ENCODE measurements around the gene CTAGE9. TPM values are rescaled to one million over a fixed set of nuclear protein-coding genes. Genes with fewer than 3 reads are reported as not detected.
"Not testable (repeated sequence)": the region's sequence is repeated elsewhere in the genome, so short reads cannot be mapped to it uniquely, and the experiment has no call there.

The CTAGE9 gene
- total RNA-seq, 1 experiment from 2014 or later, result not detected

DNA sequence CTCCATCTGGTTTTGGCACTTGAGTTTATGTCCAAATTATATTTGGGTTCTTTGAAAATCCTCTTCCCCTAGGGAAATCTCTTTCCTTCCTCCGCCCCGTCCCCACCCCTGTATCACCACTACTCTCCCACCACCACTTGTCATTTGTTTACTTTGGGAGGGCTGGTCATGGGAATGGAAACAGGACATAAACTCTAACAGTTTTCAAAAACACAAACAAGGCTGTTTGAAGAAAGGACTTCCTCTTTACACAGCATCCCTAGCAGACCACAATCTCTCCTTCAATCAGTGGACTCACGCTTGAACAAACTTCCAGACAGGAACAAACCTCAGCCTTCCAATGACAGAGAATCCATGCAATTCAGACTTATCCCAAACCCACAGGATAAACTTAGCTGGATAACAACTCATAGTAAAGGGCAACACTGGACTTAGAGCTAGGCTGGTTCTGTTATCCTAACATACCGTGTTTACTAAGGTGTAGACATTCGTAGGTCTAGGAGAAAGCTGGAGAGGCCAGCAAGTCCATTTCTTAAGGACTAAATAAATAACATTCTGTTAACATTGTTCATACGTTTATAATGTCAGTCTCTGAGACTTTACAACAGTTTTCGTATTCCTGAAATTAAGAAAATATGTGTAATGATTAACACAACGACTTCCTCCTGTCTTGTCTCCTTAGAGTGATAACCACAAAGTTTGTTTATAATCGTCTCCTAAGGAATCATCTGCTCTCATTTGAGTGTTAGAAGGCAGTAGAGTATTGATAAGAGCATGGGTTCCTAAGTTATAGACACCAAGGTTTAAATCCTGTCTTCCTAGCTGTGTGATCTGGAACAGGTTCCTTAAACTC, 44.1 kb upstream of the CTAGE9 start:
- no peak overlapping the region for H3K27ac Mint-ChIP-seq (ENCODE audit: unreplicated experiment)
- CTCF ChIA-PET, result no interaction called here
- no peaks in the 10 kb centered on the region for H3K4me1 Mint-ChIP-seq (ENCODE audit: low read depth, unreplicated experiment)
- no peaks in the 10 kb centered on the region for H3K9me3 Mint-ChIP-seq (ENCODE audit: low read depth, unreplicated experiment)
- intact Hi-C loops (cut with micrococcal nuclease; ENCODE audit: unreplicated experiment), result no loop called here
- no peaks in the 10 kb centered on the region for H3K36me3 Mint-ChIP-seq (ENCODE audit: insufficient read depth, unreplicated experiment)
- DNase-seq, result no peak
- no peak overlapping the region for H3K4me3 Mint-ChIP-seq (ENCODE audit: low read depth, unreplicated experiment)
- H3K27me3 Mint-ChIP-seq (ENCODE audit: unreplicated experiment), result no peaks in the 10 kb centered on the region
- TF ChIP-seq, protein P1, sequence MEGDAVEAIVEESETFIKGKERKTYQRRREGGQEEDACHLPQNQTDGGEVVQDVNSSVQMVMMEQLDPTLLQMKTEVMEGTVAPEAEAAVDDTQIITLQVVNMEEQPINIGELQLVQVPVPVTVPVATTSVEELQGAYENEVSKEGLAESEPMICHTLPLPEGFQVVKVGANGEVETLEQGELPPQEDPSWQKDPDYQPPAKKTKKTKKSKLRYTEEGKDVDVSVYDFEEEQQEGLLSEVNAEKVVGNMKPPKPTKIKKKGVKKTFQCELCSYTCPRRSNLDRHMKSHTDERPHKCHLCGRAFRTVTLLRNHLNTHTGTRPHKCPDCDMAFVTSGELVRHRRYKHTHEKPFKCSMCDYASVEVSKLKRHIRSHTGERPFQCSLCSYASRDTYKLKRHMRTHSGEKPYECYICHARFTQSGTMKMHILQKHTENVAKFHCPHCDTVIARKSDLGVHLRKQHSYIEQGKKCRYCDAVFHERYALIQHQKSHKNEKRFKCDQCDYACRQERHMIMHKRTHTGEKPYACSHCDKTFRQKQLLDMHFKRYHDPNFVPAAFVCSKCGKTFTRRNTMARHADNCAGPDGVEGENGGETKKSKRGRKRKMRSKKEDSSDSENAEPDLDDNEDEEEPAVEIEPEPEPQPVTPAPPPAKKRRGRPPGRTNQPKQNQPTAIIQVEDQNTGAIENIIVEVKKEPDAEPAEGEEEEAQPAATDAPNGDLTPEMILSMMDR (IDR thresholded peaks at IDR 0.05; ENCODE audit: unreplicated experiment), result no peak
- BruUV-seq (replicated peaks), result no TSS peak

DNA sequence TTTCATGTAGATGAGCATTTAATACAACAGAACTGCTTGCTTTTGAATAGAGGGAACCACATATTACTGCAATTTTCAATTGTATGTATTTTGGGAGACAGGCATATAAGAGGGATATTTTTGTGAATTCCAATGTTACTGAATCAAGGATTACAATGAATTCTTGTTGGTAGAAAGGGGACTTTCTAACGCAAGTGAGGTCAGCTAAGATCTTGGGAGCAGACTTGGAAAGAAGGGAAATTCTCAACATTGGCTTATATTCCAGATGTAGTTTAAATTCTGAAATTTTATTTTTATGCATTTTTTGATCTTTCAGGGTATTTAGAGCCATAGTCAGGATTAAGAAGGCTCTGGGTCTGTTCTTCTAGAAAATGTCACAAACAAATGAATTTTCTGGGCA, 43.3 kb upstream of the CTAGE9 start:
- BruUV-seq (replicated peaks), result no TSS peak

DNA sequence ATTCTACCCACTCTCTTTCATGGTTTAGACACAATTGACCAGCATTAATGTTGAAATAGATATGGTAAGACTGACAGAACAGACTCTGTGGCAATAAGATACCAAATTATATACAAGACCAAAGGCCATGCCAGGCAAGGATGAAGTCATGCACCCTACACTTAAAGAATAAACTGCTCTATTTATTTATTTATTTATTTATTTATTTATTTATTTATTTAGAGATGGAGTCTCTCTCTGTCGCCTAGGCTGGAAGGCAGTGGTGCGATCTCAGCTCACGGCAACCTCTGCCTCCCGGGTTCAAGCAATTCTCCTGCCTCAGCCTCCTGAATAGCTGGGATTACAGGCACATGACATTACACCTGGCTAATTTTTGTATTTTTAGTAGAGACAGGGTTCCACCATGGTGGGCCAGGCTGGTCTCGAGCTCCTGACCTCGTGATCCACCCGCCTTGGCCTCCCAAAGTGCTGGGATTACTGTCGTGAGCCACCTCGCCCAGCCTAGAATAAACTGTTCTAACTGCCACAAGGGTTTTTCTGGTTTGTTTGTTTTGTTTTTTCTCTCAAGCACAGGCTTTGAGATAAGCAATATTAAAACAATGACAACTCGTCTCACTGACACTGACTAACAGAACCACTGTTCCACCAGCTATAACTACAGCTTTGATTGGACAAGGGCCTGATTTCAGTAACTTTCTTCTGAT, 40.3 kb upstream of the CTAGE9 start:
- not testable (repeated sequence) for H3K9me3 Mint-ChIP-seq (ENCODE audit: low read depth, unreplicated experiment); H3K4me1 Mint-ChIP-seq (ENCODE audit: low read depth, unreplicated experiment)

More for the DNA sequence above, 43.3 kb upstream of the CTAGE9 start:
- CTCF ChIA-PET, result no interaction called here
- H3K4me3 Mint-ChIP-seq (ENCODE audit: low read depth, unreplicated experiment), result no peak overlapping the region
- no peaks in the 10 kb centered on the region for H3K36me3 Mint-ChIP-seq (ENCODE audit: insufficient read depth, unreplicated experiment)
- TF ChIP-seq, protein P1 (IDR thresholded peaks at IDR 0.05; ENCODE audit: unreplicated experiment), result no peak
- H3K4me1 Mint-ChIP-seq (ENCODE audit: low read depth, unreplicated experiment), result no peaks in the 10 kb centered on the region
- no peaks in the 10 kb centered on the region for H3K9me3 Mint-ChIP-seq (ENCODE audit: low read depth, unreplicated experiment)
- DNase-seq, result no peak
- H3K27me3 Mint-ChIP-seq (ENCODE audit: unreplicated experiment), result no peaks in the 10 kb centered on the region
- H3K27ac Mint-ChIP-seq (ENCODE audit: unreplicated experiment), result no peak overlapping the region
- intact Hi-C loops (cut with micrococcal nuclease; ENCODE audit: unreplicated experiment), result no loop called here

DNA sequence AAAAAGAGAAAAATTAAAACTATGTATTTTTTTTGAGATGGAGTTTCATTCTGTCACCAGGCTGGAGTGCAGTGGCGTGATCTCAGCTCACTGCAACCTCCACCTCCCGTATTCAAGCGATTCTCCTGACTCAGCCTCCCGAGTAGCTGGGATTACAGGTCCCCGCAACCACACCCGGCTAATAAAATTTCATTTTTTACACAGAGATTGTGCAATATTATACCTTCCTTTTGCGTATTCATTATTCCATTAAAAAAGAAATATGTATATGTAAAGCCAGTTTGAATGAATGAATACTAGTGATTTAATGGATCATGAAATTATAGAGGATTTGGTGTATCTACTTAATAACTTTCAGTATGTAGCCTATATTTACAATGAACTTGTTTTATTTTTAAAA, 38.2 kb upstream of the CTAGE9 start:
- H3K4me1 Mint-ChIP-seq (ENCODE audit: low read depth, unreplicated experiment), result peaks cover 10% of the 10 kb centered on the region
- H3K27ac Mint-ChIP-seq (ENCODE audit: unreplicated experiment), result no peak overlapping the region
- CTCF ChIA-PET, result no interaction called here
- BruUV-seq (replicated peaks), result no TSS peak
- H3K4me3 Mint-ChIP-seq (ENCODE audit: low read depth, unreplicated experiment), result no peak overlapping the region
- TF ChIP-seq, protein P1 (IDR thresholded peaks at IDR 0.05; ENCODE audit: unreplicated experiment), result no peak
- H3K27me3 Mint-ChIP-seq (ENCODE audit: unreplicated experiment), result no peaks in the 10 kb centered on the region
- no peak for DNase-seq
- H3K9me3 Mint-ChIP-seq (ENCODE audit: low read depth, unreplicated experiment), result no peaks in the 10 kb centered on the region
- H3K36me3 Mint-ChIP-seq (ENCODE audit: insufficient read depth, unreplicated experiment), result no peaks in the 10 kb centered on the region
- intact Hi-C loops (cut with micrococcal nuclease; ENCODE audit: unreplicated experiment), result no loop called here

More for the DNA sequence above, 40.3 kb upstream of the CTAGE9 start:
- H3K36me3 Mint-ChIP-seq (ENCODE audit: insufficient read depth, unreplicated experiment); H3K27me3 Mint-ChIP-seq (ENCODE audit: unreplicated experiment); intact Hi-C loops (cut with micrococcal nuclease; ENCODE audit: unreplicated experiment); H3K27ac Mint-ChIP-seq (ENCODE audit: unreplicated experiment); H3K4me3 Mint-ChIP-seq (ENCODE audit: low read depth, unreplicated experiment); DNase-seq; BruUV-seq (replicated peaks): not testable (repeated sequence)
- CTCF ChIA-PET, result interaction anchor here (0.6 kb wide), 1 partner anchor 94 kb away, joined by 3 read pairs; no protein-coding TSS in a partner anchor

All from Calu3 (cell line).